HUES6 (cell line): ENCODE data around the gene GAPDHS.

Source experiments
- H3K27ac ChIP-seq: 2 replicates; pipeline ENCODE4 v1.7.0; 2013; ENCODE audit warnings: low read depth, mild to moderate bottlenecking, low read length, inconsistent platforms
- H3K27me3 ChIP-seq: 2 replicates; pipeline ENCODE4 v1.6.1; 2013; ENCODE audit warnings: low read length; ENCODE audit not compliant: control insufficient read depth, insufficient read depth
- H3K36me3 ChIP-seq: 2 replicates; pipeline ENCODE4 v1.6.1; 2013; ENCODE audit warnings: low read length; ENCODE audit not compliant: control insufficient read depth, insufficient read depth
- H3K4me1 ChIP-seq: 2 replicates; pipeline ENCODE4 v1.6.1; 2013; ENCODE audit warnings: low read length; ENCODE audit not compliant: control insufficient read depth, insufficient read depth
- H3K4me3 ChIP-seq: 2 replicates; pipeline ENCODE4 v1.5.1; 2013; ENCODE audit warnings: low read depth, low read length
- H3K9ac ChIP-seq: one replicate; pipeline ENCODE4 v1.6.1; 2013; ENCODE audit warnings: mild to moderate bottlenecking, low read length
- H3K9me3 ChIP-seq: 2 replicates; pipeline ENCODE4 v1.6.1; 2013; ENCODE audit warnings: low read depth, low read length; ENCODE audit not compliant: control insufficient read depth, insufficient read depth

Gene GAPDHS

GRCh38 chr19:35533201-35533821 is at the start of gene GAPDHS:
Gene GAPDHS, plus strand, starts transcription at chr19:35533456. Its CDS starts 72 bp downstream, at chr19:35533528.
- Histone ChIP-seq H3K27ac (no peak within 1 kb of the TSS), H3K9me3 (no peaks in the 10 kb centered on the region), H3K27me3 (peaks cover 9% of the 10 kb centered on the region), H3K4me3 (peak within 1 kb of the TSS; percentile 12; the same call in 1 of the 2 replicates), H3K9ac (no peak within 1 kb of the TSS), H3K4me1 (peaks cover 22% of the 10 kb centered on the region), H3K36me3 (no peaks in the 10 kb centered on the region)

DNA sequence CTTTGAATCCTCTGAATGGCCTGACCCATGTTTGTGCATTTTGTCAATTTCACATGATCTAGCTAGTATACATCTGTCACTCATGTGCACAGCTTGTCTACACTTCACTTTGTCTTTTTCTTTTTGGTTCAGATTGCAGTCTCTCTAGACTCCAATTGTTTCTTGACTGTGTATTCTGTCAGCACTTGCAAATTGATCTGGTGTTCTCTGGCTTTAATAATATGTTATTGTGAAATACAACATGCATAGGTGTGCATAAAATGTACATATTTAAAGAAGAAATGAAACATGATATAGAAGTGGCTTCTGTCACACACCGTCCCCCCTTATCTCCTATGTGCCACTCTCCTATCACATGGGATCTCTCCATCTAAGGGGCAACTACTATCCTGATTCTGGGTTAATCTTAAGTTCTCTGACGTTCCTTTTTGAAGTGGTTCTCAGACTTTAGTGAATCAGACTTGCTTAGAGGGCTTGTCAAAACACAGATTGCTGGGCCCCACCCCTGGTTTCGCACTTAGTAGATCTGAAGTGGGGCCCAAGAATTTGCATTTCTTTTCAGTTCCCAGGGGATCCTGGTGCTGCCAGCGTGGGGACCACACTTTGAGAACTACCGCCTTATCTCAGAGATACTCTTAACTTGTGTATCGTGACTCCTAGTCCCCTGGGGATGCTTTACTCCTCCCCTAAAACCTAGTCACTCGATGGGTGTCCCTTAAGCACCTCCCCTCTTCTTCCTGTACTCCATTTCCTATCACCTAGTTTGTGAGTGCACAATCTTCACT is 48.8 kb upstream of the GAPDHS start:
- no peak overlapping the region for H3K27ac ChIP-seq
- H3K9ac ChIP-seq: no peak overlapping the region
- H3K27me3 ChIP-seq: peaks cover 3% of the 10 kb centered on the region; the same call in 1 of the 2 replicates
- H3K36me3 ChIP-seq: no peaks in the 10 kb centered on the region
- no peaks in the 10 kb centered on the region for H3K4me1 ChIP-seq
- H3K9me3 ChIP-seq: 0 out of 2 replicates have a peak, but pooled peaks cover 3% of the 10 kb centered on the region
- H3K4me3 ChIP-seq: no peak overlapping the region

- no peak overlapping the region for H3K4me3 ChIP-seq
These were observed 47.0 kb upstream of the GAPDHS start for GRCh38 chr19:35486268-35486708.

GRCh38 chr19:35487656-35488182 is 45.5 kb upstream of the GAPDHS start:
- no peaks in the 10 kb centered on the region for H3K4me1 ChIP-seq
- H3K9me3 ChIP-seq: no peaks in the 10 kb centered on the region
- H3K9ac ChIP-seq: no peak overlapping the region
- H3K4me3 ChIP-seq: no peak overlapping the region
- no peak overlapping the region for H3K27ac ChIP-seq
- peaks cover 5% of the 10 kb centered on the region; the same call in 1 of the 2 replicates for H3K27me3 ChIP-seq
- H3K36me3 ChIP-seq: no peaks in the 10 kb centered on the region

More at GRCh38 chr19:35486268-35486708, 47.0 kb upstream of the GAPDHS start:
- Histone ChIP-seq H3K9ac (no peak overlapping the region), H3K27ac (no peak overlapping the region), H3K27me3 (peaks cover 3% of the 10 kb centered on the region; the same call in 1 of the 2 replicates), H3K9me3 (0 out of 2 replicates have a peak, but pooled peaks cover 3% of the 10 kb centered on the region), H3K36me3 (no peaks in the 10 kb centered on the region), H3K4me1 (no peaks in the 10 kb centered on the region)

DNA sequence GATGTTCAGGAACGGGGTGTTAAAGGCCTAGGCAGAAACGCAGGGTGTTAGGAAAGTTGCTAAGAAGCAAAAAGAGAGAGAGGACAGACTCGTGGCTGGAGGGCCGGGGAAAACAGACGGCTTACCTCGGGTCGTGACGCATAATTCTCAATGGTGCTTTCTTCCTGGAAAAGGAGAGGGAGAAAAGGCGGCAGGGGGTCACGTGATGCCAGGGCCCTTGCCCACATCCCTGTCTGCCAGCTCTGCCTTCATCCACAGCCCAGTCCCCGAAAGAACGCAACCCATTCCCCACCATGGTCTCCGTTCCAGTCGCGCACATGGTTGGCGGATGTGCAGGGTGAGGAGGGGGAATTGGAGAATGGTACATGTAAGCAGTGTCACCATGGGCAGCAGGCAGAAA is 44.6 kb upstream of the GAPDHS start:
- H3K27me3 ChIP-seq: peaks cover 5% of the 10 kb centered on the region; the same call in 1 of the 2 replicates

GRCh38 chr19:35490364-35490763 is 42.9 kb upstream of the GAPDHS start, which contains the start of gene KRTDAP:
Gene KRTDAP, minus strand, starts transcription at chr19:35490464. Its CDS starts 22 bp downstream, at chr19:35490442.
- Histone ChIP-seq H3K9ac (no peak within 1 kb of the TSS), H3K27me3 (peaks cover 5% of the 10 kb centered on the region; the same call in 1 of the 2 replicates), H3K4me3 (no peak within 1 kb of the TSS), H3K9me3 (no peaks in the 10 kb centered on the region), H3K27ac (no peak within 1 kb of the TSS), H3K4me1 (0 out of 2 replicates have a peak, but pooled peaks cover 3% of the 10 kb centered on the region), H3K36me3 (no peaks in the 10 kb centered on the region)

More for the DNA sequence above, 44.6 kb upstream of the GAPDHS start:
- H3K9me3 ChIP-seq: no peaks in the 10 kb centered on the region
- H3K4me1 ChIP-seq: no peaks in the 10 kb centered on the region
- H3K9ac ChIP-seq: no peak overlapping the region
- H3K27ac ChIP-seq: no peak overlapping the region
- no peaks in the 10 kb centered on the region for H3K36me3 ChIP-seq
- H3K4me3 ChIP-seq: no peak overlapping the region

DNA sequence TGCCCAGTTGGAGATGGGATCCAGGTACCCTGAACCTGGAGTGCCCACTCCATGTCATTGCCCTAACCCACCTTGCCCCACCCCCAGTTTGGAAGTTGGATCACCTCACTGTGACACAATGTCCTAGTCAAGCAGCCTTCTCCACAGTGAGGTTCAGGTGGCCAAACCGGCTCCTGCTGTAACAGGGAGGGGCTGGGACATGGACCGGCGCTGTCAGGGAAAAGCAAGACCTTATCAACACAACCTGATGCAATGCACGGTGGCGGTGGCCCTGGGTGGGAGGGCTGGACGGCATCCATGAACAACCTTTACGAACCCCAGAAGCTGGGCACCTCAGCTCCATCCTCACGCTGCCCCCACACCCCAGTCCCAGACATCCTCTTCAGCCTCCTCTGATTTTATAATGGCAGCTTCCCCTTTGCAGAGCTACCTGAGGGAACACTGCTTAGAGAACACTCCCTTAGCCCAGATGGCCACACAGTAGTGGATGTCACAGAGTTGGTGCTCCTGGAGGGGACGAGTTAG is 41.4 kb upstream of the GAPDHS start:
- Histone ChIP-seq H3K27ac (no peak overlapping the region), H3K9ac (no peak overlapping the region), H3K4me3 (no peak overlapping the region), H3K36me3 (peaks cover 1% of the 10 kb centered on the region; the same call in 1 of the 2 replicates), H3K4me1 (peaks cover 10% of the 10 kb centered on the region), H3K9me3 (no peaks in the 10 kb centered on the region), H3K27me3 (0 out of 2 replicates have a peak, but pooled peaks cover 5% of the 10 kb centered on the region)

- 0 out of 2 replicates have a peak, but pooled peaks cover 2% of the 10 kb centered on the region for H3K27me3 ChIP-seq
These were observed 39.3 kb upstream of the GAPDHS start for GRCh38 chr19:35493971-35494370.

DNA sequence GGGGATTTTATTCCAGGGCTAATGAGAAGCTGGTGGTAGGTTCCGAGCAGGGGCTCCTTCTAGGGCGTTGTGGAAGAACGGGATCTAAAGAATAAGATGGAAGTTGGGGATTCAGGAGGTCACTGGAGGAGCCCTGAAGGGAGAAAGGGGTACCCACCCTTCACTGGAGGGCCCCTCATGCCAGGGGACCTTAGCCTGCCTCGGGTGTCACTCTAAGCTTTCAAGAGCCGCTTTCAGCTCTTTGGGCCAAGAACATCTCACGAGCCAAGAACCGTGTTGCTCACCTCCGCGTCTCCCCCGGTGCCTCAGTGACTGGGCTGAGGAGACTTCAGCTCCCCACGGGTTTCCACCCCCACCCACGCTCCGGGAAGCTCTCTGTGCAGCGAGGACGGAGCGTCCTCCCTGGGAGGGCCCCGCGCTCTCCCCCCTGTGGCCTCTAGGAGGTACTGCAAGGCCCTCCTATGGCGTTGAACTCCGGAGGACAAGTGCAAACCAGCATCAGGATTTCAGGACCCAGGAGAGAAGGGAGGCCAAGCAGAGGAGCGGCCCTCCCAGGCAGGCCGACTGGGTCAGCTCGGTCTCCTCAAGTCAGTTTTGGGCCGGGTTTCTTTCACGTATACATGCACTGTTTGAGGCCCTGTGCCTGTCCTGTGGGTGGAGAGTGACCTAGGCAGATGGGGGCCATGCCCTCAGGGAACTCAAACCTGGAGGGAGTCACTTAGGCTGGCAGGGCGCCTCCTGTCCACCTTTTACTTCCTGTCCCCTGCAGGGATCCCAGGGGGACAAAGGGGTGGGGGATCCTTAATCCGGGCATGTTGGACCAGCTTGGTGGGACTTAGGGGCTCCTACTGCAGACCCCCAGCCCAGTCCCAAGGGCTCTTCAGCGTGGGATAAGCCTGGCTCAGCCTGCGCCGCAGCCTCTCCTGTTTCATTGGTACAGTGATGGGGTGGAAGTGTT is 37.9 kb upstream of the GAPDHS start:
- no peak overlapping the region for H3K27ac ChIP-seq
- 0 out of 2 replicates have a peak, but pooled peaks cover 2% of the 10 kb centered on the region for H3K27me3 ChIP-seq
- no peaks in the 10 kb centered on the region for H3K9me3 ChIP-seq
- peaks cover 34% of the 10 kb centered on the region for H3K36me3 ChIP-seq
- H3K4me1 ChIP-seq: peaks cover 10% of the 10 kb centered on the region
- H3K4me3 ChIP-seq: peak overlapping the region; percentile 28; the same call in 1 of the 2 replicates
- no peak overlapping the region for H3K9ac ChIP-seq

More at GRCh38 chr19:35493971-35494370, 39.3 kb upstream of the GAPDHS start:
- Histone ChIP-seq H3K4me3 (no peak overlapping the region), H3K27ac (no peak overlapping the region), H3K9ac (no peak overlapping the region), H3K9me3 (no peaks in the 10 kb centered on the region), H3K36me3 (peaks cover 20% of the 10 kb centered on the region), H3K4me1 (peaks cover 10% of the 10 kb centered on the region)

- H3K27me3 ChIP-seq: no peaks in the 10 kb centered on the region
- H3K9ac ChIP-seq: no peak overlapping the region
- H3K9me3 ChIP-seq: no peaks in the 10 kb centered on the region
- H3K4me1 ChIP-seq: peaks cover 14% of the 10 kb centered on the region
- no peak overlapping the region for H3K4me3 ChIP-seq
- H3K36me3 ChIP-seq: peaks cover 53% of the 10 kb centered on the region
- no peak overlapping the region for H3K27ac ChIP-seq
These were observed 35.9 kb upstream of the GAPDHS start for GRCh38 chr19:35497406-35497805.
